Natural killer cell (primary cell): ENCODE measurements around the gene ZC3H18. TPM values are rescaled to one million over a fixed set of nuclear protein-coding genes. Genes with fewer than 3 reads are reported as not detected.
A peak's percentile ranks its signal among the peaks of the same experiment; 100 is the strongest.
"Not testable (repeated sequence)": the region's sequence is repeated elsewhere in the genome, so short reads cannot be mapped to it uniquely, and the experiment has no call there.

Source experiments
- ATAC-seq, 3 donors: fragments of 150-1000 bp in 2 of 3; fragments of 200-7000 bp in 1 of 3; cut with Tn5 transposase; 1 replicate in 1 of 3; 2 replicates in 2 of 3; pipeline ENCODE4 v1.10.0; 2021; ENCODE audit warnings: mild to moderate bottlenecking in 2 of 3, moderate library complexity in 2 of 3
- DNase-seq, 2 donors: peaks; one replicate each; pipeline versions ENCODE4 v3.0.0 to v3.0.0-alpha.2; 2013 to 2021; ENCODE audit warnings: mixed read lengths in 1 of 2
- H3K27ac ChIP-seq: one replicate; pipeline ENCODE4 v1.5.1; 2013; ENCODE audit warnings: mild to moderate bottlenecking, low read length
- H3K27me3 ChIP-seq: one replicate; pipeline ENCODE4 v1.6.1; 2013; ENCODE audit warnings: low read length; ENCODE audit not compliant: control insufficient read depth, insufficient read depth
- H3K36me3 ChIP-seq: one replicate; pipeline ENCODE4 v1.6.1; 2013; ENCODE audit warnings: low read length; ENCODE audit not compliant: control insufficient read depth, insufficient read depth
- H3K4me1 ChIP-seq: one replicate; pipeline ENCODE4 v1.6.1; 2013; ENCODE audit warnings: low read length; ENCODE audit not compliant: control insufficient read depth, insufficient read depth
- H3K4me3 ChIP-seq: one replicate; pipeline ENCODE4 v1.5.1; 2013; ENCODE audit warnings: low read length
- H3K9me3 ChIP-seq: one replicate; pipeline ENCODE4 v1.6.1; 2013; ENCODE audit warnings: low read length; ENCODE audit not compliant: control insufficient read depth, insufficient read depth
- H3K27ac Mint-ChIP-seq, 2 donors: one replicate each; pipeline ENCODE4 v1.8.0; 2022; ENCODE audit warnings: mild to moderate bottlenecking in 2 of 2, mixed read lengths in 2 of 2, moderate library complexity in 1 of 2
- H3K27me3 Mint-ChIP-seq, 2 donors: one replicate each; pipeline ENCODE4 v1.8.0; 2022; ENCODE audit warnings: low read depth in 2 of 2, mixed read lengths in 2 of 2
- H3K36me3 Mint-ChIP-seq: one replicate; pipeline ENCODE4 v1.8.0; 2022; ENCODE audit warnings: mixed read lengths
- H3K4me1 Mint-ChIP-seq, 2 donors: one replicate each; pipeline ENCODE4 v1.8.0; 2022; ENCODE audit warnings: mixed read lengths in 2 of 2
- H3K4me3 Mint-ChIP-seq: one replicate; pipeline ENCODE4 v1.8.0; 2022; ENCODE audit warnings: mild to moderate bottlenecking, moderate library complexity, mixed read lengths
- H3K9me3 Mint-ChIP-seq, 2 donors: one replicate each; pipeline ENCODE4 v1.8.0; 2022; ENCODE audit warnings: mixed read lengths in 2 of 2
- WGBS: methylation state at CpG from one replicate; pipeline ENCODE4 v1.1.7; 2013; ENCODE audit warnings: missing lambda C conversion rate; ENCODE audit not compliant: insufficient coverage; 5-methylcytosine and 5-hydroxymethylcytosine counted together
- intact Hi-C: fragments of 100-400 bp; cut with micrococcal nuclease; formaldehyde crosslinking; loops from one replicate; pipeline ENCODE4 v1.14.2; 2022
- total RNA-seq, 4 donors: library from RNA; stranded (reverse); fragments of 120-200 nt in 1 of 4; gene quantifications; one replicate each; pipeline versions ENCODE4 v1.2.3 to v1.2.4, GENCODE V29; 2013 to 2022
- TF ChIP-seq, protein P1 (sequence below): fragments of 200-600 bp; IDR thresholded peaks from one replicate; pipeline ENCODE4 v1.8.0; 2022; ENCODE audit warnings: antibody characterized with exemption

The ZC3H18 gene
- total RNA-seq, 3 donors from 2014 or later (not counting 1 experiment from before 2014, with no cell fraction given): 125 to 130 (median 126) TPM

DNA sequence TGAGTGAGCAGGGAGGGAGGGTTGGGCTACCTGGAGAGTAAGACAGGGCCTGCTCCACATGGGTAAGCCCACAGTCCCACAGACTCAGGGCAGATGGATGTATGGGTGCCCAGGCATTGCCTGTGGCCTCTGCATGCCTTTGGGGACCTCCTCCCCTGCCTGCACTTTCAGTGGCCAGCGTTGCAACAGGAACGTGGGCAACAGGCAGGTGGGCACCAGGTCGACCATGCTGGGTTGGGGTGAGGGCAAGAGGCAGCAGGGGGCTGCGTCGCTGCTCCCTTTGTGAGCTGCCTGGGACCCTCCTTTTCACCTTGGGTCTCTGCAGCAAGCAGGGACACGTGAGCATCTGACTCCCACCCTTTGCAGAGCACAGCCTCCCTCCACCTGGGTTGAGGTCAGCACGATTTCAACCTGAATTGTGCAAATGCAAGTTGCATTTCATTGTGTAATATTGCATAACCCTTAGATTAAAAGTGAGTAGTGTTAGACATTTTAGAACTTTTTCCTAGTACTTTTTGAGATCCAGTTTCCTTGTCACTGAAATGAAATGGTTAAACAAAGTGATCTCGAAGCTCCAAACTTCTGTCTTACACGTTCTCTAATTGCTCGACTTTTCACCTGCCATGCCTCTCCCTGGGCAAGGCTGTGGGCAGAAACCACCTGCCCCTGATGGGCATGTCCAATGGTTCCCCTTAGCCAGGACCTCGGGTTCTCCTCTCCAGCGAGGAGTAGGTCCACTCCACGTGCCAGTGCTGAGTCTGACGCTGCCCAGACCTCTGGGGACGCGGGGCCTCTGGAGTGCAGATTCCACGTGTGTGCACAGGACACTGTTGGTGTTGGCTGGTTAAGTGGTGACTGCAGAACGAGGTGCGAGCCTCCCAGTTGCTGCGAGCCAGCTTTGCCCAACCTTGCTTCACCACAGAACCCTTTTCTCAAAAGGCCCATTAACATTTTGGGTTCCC is 35.3 kb downstream of the ZC3H18 start:
- H3K4me3 ChIP-seq: no peak overlapping the region
- intact Hi-C loops: no loop called here
- WGBS: 94% methylated on average over 18 of the region's 20 CpGs
- ATAC-seq (peak in 1 of 3 donors; percentile 7), DNase-seq (no peak)
- Mint-ChIP-seq H3K27ac (no peak overlapping the region), H3K4me1 (peaks cover 0 to 13% of the 10 kb centered on the region in 2 donors), H3K36me3 (peaks cover 12% of the 10 kb centered on the region), H3K4me3 (no peak overlapping the region), H3K9me3 (no peaks in the 10 kb centered on the region), H3K27me3 (no peaks in the 10 kb centered on the region)
- no peaks in the 10 kb centered on the region for H3K4me1 ChIP-seq
- H3K27me3 ChIP-seq: no peaks in the 10 kb centered on the region
- TF ChIP-seq, protein P1, sequence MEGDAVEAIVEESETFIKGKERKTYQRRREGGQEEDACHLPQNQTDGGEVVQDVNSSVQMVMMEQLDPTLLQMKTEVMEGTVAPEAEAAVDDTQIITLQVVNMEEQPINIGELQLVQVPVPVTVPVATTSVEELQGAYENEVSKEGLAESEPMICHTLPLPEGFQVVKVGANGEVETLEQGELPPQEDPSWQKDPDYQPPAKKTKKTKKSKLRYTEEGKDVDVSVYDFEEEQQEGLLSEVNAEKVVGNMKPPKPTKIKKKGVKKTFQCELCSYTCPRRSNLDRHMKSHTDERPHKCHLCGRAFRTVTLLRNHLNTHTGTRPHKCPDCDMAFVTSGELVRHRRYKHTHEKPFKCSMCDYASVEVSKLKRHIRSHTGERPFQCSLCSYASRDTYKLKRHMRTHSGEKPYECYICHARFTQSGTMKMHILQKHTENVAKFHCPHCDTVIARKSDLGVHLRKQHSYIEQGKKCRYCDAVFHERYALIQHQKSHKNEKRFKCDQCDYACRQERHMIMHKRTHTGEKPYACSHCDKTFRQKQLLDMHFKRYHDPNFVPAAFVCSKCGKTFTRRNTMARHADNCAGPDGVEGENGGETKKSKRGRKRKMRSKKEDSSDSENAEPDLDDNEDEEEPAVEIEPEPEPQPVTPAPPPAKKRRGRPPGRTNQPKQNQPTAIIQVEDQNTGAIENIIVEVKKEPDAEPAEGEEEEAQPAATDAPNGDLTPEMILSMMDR: no peak
- peaks cover 34% of the 10 kb centered on the region for H3K36me3 ChIP-seq
- no peak overlapping the region for H3K27ac ChIP-seq
- no peaks in the 10 kb centered on the region for H3K9me3 ChIP-seq

DNA sequence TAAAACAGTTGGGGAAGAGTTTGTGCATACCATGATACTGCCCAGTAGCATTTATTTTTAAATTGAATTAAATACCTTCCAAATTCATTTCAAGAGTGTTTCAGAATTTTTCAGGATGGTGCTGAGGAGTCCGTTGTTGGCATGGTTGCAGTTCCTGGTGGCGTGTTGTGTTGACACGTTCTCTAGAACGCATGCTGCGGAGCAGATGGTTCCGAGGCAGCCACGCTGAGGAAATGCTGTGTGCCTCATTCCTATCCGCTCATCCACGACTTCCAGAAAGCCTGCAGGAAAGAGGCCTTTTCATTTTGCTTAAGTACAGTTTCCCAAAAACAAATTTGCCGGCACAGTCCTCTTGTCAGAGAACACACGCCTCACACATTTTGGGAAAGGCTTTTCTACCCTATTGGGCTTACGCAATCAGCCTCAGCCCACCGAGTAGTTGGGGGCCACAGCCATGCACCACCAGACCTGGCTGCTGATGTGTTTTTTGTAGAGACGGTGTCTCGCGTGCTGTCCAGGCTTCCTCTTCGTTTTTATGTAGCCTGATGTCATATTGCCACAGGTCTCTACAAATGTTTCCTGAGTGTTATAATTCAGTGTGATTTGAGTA is 36.0 kb downstream of the ZC3H18 start:
- no peak overlapping the region for H3K27ac ChIP-seq
- no peaks in the 10 kb centered on the region for H3K27me3 ChIP-seq
- DNase-seq: no peak
- 96% methylated on average over 17 of the region's 17 CpGs for WGBS
- TF ChIP-seq, protein P1: no peak
- ATAC-seq: no peak
- H3K4me3 ChIP-seq: no peak overlapping the region
- intact Hi-C loops: no loop called here
- Mint-ChIP-seq H3K27ac (no peak overlapping the region), H3K9me3 (no peaks in the 10 kb centered on the region), H3K4me1 (peaks cover 0 to 13% of the 10 kb centered on the region in 2 donors), H3K4me3 (no peak overlapping the region), H3K27me3 (no peaks in the 10 kb centered on the region), H3K36me3 (peaks cover 12% of the 10 kb centered on the region)
- H3K9me3 ChIP-seq: no peaks in the 10 kb centered on the region
- peaks cover 34% of the 10 kb centered on the region for H3K36me3 ChIP-seq
- no peaks in the 10 kb centered on the region for H3K4me1 ChIP-seq

DNA sequence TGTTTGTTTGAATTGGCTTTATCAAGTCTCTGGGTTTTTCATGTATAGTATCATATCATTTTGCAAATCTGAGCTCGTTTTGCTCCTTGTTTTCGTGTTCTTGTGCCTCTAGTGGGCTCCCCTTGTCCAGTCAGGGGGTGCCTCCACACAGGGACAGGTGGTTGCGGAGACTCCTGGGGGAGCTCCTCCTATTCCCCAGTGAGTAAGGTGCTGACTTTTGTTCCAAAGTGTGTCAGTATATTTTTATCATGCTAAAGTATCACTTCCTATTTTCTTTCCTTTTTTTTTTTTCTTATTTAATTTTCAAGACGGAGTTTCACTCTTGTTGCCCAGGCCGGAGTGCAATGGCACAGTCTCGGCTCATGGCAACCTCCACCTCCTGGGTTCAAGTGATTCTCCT is 37.9 kb downstream of the ZC3H18 start:
- Mint-ChIP-seq H3K4me1 (peaks cover 0 to 10% of the 10 kb centered on the region in 2 donors), H3K27me3 (no peaks in the 10 kb centered on the region), H3K9me3 (no peaks in the 10 kb centered on the region), H3K36me3 (peaks cover 12% of the 10 kb centered on the region), H3K4me3 (no peak overlapping the region), H3K27ac (no peak overlapping the region)
- Histone ChIP-seq H3K9me3 (no peaks in the 10 kb centered on the region), H3K27me3 (no peaks in the 10 kb centered on the region), H3K4me3 (no peak overlapping the region), H3K36me3 (peaks cover 35% of the 10 kb centered on the region), H3K4me1 (no peaks in the 10 kb centered on the region), H3K27ac (no peak overlapping the region)
- TF ChIP-seq, protein P1: no peak
- DNase-seq (no peak), ATAC-seq (no peak)
- intact Hi-C loops: no loop called here
- WGBS: 83% methylated on average over 5 of the region's 6 CpGs

DNA sequence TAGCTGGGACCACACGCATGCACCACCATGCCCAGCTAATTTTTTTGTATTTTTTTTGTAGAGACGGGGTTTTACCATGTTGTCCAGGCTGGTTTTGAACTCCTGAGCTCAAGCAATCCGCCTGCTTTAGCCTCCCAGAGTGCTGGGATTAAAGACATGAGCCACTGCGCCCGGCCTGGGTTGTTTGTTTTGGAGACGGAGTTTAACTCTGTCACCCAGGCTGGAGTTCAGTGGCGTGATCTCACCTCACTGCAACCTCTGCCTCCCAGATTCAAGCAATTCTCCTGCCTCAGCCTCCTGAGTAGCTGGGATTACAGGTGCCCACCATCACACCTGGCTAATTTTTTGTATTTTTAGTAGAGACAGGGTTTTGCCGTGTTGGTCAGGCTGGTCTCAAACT is 39.2 kb downstream of the ZC3H18 start:
- H3K27ac ChIP-seq, H3K9me3 Mint-ChIP-seq, ATAC-seq, H3K27ac Mint-ChIP-seq, H3K4me3 Mint-ChIP-seq, H3K4me1 ChIP-seq, H3K4me3 ChIP-seq, H3K27me3 Mint-ChIP-seq, H3K27me3 ChIP-seq, intact Hi-C loops, DNase-seq, H3K9me3 ChIP-seq: not testable (repeated sequence)
- H3K4me1 Mint-ChIP-seq: peaks cover 0 to 18% of the 10 kb centered on the region in 2 donors
- WGBS: 98% methylated on average over 8 of the region's 8 CpGs
- H3K36me3 ChIP-seq: peaks cover 42% of the 10 kb centered on the region
- H3K36me3 Mint-ChIP-seq: peaks cover 12% of the 10 kb centered on the region
